HTR-8/SVneo (cell line): ENCODE results near the gene SLC35G3.
"Not testable (repeated sequence)": the region's sequence is repeated elsewhere in the genome, so short reads cannot be mapped to it uniquely, and the experiment has no call there.

Experiments used
- DNase-seq: peaks from one replicate; pipeline ENCODE4 v3.0.0; 2011; ENCODE audit warnings: low spot score, mixed read lengths; ENCODE audit not compliant: insufficient read length
- FAIRE-seq: peaks from 2 replicates; lab custom pipeline; 2011; peaks lifted over from hg19 to GRCh38; lab: Jason Lieb, UNC

The SLC35G3 gene

GRCh38 chr17:35169835-35170363, 24.3 kb downstream of the SLC35G3 start:
- FAIRE-seq (no peak), DNase-seq (no peak)

DNA sequence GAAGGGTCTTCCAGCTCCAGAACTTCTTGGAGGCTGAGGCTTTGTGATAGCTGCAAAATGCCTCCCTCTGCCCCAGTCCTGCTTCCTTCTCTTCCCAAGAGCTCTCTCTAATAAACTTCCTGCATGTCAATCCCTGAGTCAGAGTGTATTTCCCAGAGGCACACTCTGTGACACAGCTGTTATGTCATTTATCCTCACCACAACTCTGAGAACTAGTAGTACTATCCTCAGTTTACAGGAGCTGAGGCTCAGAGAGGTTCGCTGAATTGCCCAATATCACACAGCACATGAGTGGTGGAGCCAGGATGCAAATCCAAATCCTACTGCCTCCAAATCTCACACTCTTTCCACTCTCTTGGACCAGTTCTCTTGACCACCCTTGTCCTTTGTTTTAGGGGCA, 26.5 kb downstream of the SLC35G3 start:
- DNase-seq (no peak), FAIRE-seq (no peak)

DNA sequence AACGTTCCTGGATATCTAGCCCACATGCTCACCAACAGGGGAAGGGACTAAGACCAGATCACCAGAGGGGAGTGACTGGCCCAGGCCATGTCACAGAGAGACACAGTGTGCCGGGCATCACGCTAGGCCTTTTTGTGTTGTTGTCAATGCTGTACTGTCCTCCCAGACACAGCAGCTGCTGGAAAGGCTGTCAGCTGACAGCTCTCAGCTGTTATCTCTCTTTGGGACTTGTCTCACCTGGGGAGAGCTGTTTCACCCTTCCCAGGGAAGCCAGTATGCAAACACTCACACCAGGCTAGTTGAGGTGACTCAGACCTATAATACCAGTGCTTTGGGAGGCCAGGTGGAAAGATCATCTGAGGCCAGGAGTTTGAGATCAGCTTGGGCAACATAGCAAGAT, 27.1 kb downstream of the SLC35G3 start:
- DNase-seq (no peak), FAIRE-seq (no peak)

GRCh38 chr17:35166526-35166925, 27.7 kb downstream of the SLC35G3 start:
- no peak for FAIRE-seq

GRCh38 chr17:35164716-35165115, 29.5 kb downstream of the SLC35G3 start:
- no peak for DNase-seq
- FAIRE-seq, result no peak

More at GRCh38 chr17:35166526-35166925, 27.7 kb downstream of the SLC35G3 start:
- DNase-seq, result no peak

DNA sequence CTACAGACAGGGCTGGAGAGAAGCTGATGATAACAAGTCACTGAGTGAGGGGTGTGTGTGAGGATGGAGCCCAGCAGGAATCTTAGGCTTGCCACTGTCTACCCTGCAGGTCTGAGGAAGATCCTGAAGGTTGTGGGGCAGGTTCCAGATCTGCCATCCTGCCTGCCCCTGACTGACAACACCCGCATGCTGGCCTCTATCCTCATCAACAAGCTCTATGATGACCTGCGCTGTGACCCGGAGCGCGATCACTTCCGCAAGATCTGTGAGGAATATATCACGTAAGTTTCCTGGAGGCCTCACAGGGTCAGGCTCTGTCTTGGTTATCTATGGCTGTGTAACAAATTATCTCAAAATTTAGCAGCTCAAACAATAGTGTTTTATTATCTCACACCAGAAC, 30.3 kb downstream of the SLC35G3 start:
- DNase-seq (no peak), FAIRE-seq (no peak)

DNA sequence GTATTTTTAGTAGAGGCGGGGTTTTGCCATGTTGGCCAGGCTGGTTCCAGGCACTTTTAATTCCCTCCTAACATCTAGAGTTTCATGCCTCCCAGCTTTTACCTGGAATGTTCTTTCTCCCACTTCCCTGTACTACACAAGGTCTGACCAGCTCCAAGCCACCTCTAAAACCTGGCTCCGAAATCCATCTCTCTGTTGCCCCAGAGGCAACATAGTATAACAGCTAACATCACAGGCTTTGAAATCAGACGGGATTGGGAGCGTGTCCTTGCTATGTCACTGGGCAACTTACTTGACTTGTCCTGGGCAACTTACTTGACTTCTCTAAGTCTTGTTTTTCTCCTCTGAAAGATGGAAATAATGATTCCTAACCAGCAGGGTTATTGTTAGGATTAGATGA, 31.4 kb downstream of the SLC35G3 start:
- FAIRE-seq (no peak), DNase-seq (no peak)

- FAIRE-seq (no peak), DNase-seq (no peak)
Measured at GRCh38 chr17:35161281-35161761, 32.9 kb downstream of the SLC35G3 start.

GRCh38 chr17:35160354-35161201, 33.6 kb downstream of the SLC35G3 start:
- DNase-seq (no peak), FAIRE-seq (no peak)

GRCh38 chr17:35159940-35160339, 34.3 kb downstream of the SLC35G3 start:
- no peak for FAIRE-seq
- no peak for DNase-seq

- FAIRE-seq, result no peak
- DNase-seq, result no peak
Measured at GRCh38 chr17:35155246-35155645, 38.9 kb downstream of the SLC35G3 start.

DNA sequence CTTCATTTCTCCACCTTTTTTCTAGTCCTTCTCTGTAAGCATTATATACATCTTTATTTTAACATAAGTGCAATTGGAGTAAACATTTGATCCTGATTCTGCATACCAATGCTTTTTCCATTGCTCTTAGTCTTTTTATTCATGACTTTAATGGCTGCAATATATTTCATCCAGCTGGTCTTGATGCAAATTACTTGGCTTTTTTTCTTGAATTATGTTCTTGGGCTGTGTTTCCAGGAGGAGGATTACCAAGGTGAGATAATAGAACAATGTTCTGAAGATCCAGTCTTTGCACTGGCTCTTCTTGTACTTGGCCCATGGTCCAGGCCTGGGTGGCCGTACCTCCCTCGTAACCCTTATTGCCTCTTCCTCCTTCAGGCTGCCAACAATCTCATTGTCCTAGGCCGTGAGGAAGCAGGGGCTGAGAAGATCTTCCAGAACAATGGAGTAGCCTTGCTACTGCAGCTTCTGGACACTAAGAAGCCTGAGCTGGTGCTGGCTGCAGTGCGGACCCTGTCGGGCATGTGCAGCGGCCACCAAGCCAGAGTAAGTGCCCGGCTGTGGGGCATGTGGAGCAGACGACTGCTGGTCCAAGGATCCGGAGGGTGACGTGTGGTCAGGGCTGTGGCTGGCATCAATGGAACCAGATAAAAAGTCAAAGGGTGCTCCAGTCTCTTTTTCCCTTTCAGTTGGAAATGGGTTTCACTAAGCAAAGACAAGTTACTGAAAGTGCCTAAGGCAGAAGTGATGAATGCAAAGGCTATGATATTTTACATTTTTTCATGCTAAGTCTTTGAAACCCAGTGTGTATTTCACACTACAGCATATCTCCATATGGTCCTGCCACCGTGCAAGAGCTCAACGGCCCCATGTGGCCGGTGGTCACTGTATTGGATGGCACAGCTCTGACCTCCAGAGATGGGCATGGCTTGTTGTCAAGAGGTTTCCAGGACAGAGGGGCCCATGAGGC, 39.7 kb downstream of the SLC35G3 start:
- DNase-seq (no peak), FAIRE-seq (no peak)

GRCh38 chr17:35152421-35153140, 41.6 kb downstream of the SLC35G3 start:
- FAIRE-seq (no peak), DNase-seq (no peak)

GRCh38 chr17:35151080-35151479, 43.1 kb downstream of the SLC35G3 start:
- not testable (repeated sequence) for DNase-seq, FAIRE-seq

DNA sequence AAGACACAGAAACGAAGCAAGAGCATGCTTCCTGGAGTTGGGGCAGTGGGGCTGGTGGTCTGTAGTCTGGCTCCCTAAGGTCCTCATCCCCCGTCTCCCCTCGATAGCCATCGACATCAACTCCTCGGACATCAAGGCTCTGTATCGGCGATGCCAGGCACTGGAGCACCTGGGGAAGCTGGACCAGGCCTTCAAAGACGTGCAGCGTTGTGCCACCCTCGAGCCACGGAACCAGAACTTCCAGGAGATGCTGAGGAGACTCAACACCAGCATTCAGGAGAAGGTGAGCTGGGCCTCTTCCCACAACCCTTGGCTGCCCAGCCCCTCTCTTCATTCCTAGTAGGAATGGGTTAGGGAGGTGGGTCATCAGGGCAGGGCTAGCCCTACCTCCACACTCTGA, 44.3 kb downstream of the SLC35G3 start:
- FAIRE-seq, result no peak
- no peak for DNase-seq

- no peak for DNase-seq
- FAIRE-seq, result no peak
Measured at GRCh38 chr17:35148144-35148543, 46.0 kb downstream of the SLC35G3 start.

DNA sequence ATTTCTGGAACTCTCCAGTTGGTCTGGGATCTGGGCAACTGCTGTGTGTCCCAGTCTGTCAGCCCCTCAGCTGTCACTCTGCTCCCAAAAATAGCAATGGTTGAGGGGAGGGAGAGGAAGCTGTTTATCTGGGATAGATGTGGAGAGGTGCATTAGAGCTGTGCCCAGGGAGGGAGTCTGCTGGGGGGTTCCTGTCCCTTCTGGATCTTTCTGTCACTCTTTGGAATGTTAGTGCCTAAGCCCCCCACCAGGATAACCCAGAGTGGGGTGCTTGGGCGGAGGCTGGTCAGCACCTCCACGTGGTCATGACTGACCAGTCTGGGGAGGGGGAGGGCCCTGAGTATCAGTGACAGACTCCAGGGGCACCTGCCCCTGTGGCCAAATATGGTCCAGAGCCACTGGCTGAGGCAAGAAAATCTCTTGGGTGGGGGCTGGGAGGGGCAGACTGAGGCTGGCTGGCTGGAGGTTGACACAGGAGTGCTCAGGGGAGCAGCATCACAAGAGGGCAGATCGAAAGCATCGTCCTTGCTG, 46.8 kb downstream of the SLC35G3 start, which contains the start of gene UNC45B:
UNC45B (plus strand) TSS at position 443 of the 531 bp plus-strand sequence. CDS start 447 bp downstream, outside the sequence.
- FAIRE-seq, result no peak
- DNase-seq, result no peak

- FAIRE-seq, result no peak
Measured at GRCh38 chr17:35146214-35146833, 47.9 kb downstream of the SLC35G3 start.

GRCh38 chr17:35144840-35145239, 49.4 kb downstream of the SLC35G3 start:
- no peak for DNase-seq
- no peak for FAIRE-seq

More at GRCh38 chr17:35146214-35146833, 47.9 kb downstream of the SLC35G3 start:
- DNase-seq, result no peak
